Esophagus squamous epithelium (tissue), 4 donors: Measurements from ENCODE around the gene SEMA6B.

Experiments used
- CTCF ChIP-seq, 6 experiments: fragments of 450-650 bp in 4 of 6; fragments of 200-600 bp in 2 of 6; sonication (generic) in 2 of 6; IDR thresholded peaks; one replicate each; pipeline ENCODE4 v1.5.1; 2016 to 2019; ENCODE audit warnings: antibody characterized with exemption in 6 of 6, mild to moderate bottlenecking in 4 of 6, moderate library complexity in 4 of 6
- POLR2A ChIP-seq, 4 donors: fragments of 450-650 bp; IDR thresholded peaks; one replicate each; pipeline ENCODE4 v1.6.1; 2017; ENCODE audit warnings: antibody characterized with exemption in 4 of 4, mild to moderate bottlenecking in 4 of 4, moderate library complexity in 3 of 4

- TF ChIP-seq CTCF (IDR thresholded peaks at IDR 0.05) = peak in 3 of 6 experiments; percentile 12 to 15 (median 14)
- TF ChIP-seq POLR2A (IDR thresholded peaks at IDR 0.05) = no peak
These were observed 30.3 kb upstream of the SEMA6B start for GRCh38 chr19:4589579-4590410.
